HG03457 (cell line): Measurements from ENCODE around the gene ENTR1.

Source experiments
- ATAC-seq: cut with Tn5 transposase; IDR thresholded peaks from one replicate; pipeline ENCODE4 v1.9.1; 2021; ENCODE audit warnings: moderate number of reproducible peaks; ENCODE audit not compliant: unreplicated experiment

Gene ENTR1

DNA sequence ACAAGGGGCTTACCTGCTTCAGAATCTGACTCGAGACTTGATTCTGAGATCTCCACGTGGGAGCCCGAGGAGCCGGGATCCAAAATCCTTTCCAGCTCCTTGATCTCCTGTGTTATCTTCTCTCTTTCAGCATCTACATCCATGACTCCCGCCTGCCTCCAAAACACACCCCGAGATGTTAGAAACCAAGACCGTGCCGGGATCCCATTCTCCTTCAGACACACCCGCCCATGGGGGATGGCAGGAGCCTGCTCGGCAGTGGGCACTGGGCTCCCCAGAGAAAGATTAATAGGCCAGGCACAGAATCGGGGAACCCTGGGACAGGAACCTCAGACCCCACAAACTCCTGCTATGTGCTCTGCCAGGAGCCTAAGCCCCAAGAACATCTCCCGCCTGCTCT, 12.1 kb downstream of the ENTR1 start:
- ATAC-seq: no peak

- no peak for ATAC-seq
Measured at GRCh38 chr9:136397643-136398042, 12.8 kb downstream of the ENTR1 start.

DNA sequence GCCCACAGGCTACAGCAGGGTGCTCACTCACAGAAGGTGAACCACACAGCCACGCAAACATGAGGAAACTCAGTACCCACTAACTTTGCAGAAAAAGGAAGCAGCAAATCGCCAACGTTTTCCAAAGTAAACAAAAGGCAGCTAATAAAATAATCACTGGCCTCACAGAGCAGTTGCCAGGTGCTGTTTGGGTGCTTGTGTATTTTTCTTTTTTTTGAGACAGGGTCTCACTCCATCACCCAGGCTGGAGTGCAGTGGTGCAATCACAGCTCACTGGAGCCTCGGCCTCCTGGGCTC, 14.2 kb downstream of the ENTR1 start:
- ATAC-seq: no peak

DNA sequence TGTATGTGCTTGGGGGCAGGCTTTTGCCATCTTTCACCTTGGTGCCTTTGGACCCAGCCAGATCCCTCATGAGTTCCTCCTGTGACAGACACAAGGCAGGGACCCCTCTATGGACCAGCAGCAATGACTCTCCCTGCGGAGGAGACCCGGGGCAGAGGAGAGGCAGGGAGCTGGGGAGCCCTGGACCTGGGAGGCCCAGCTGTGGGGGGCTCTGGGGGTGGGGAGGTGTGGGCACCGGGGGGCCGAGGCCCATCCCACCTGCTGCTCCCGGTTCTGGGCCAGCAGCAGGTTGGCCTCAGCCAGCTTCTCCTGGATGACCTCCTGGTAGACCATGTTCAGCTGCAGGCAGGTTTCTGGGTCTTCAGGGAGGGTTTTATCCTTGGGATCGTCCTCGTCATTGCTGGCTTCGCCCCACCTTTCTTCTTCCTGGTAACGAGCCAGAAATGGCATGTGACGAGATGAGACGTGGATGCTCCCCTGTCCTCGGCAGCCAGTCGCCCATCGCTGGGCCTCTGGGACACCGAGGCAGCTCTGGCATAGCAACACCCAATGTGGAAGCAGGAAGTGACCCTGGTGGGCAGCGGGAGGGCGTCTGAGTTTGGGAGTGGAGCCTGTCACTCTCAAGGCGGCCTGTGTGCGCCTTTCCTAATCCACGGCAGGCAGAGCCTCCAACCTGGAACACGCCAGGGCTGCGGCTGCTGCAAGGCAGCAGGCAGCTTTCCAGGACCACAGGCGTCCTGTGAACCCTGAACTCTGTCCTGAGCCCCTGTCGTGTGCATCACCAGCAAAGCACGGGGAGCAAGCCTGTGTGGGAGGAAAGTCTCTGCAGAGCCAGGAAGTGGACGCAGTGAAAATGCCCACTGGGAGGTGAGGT, 14.8 kb downstream of the ENTR1 start:
- no peak for ATAC-seq

GRCh38 chr9:136395020-136395340, 15.4 kb downstream of the ENTR1 start:
- ATAC-seq: no peak

DNA sequence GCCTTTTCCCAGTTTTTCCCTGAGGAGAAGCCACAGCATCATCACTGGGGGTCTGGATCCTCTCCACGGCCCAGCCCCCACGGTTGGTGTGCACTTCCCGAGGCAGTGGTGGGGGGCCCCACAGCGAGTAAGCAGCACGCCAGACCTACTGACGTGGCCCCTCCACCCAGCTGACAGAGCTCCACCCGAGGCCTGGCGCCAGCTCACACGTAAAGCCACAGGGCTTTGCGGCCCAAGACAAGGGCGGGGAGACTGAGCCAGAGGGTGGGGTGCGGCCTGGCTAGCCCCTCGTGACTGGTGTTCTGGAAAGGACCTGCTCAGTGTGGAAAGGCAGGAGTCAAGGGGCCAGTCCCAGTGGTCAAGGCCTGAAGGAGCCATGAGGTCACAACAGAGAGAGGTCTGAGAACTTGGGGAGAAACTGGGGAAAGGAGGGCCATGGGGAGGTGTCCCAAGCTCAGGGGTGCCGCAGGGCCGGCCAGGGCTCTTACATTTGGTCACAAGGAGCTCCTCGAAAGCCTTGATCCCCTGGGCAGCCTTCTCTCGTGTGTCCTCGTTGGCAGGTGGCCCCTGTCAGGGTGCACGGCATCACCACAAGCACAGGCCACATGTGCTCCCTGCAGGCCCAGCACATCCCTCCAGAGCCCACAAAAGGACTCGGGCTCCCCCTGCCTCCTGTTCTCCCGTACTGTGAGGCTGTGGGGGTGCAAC, 15.9 kb downstream of the ENTR1 start:
- no peak for ATAC-seq

- no peak for ATAC-seq
Measured at GRCh38 chr9:136393531-136393930, 16.9 kb downstream of the ENTR1 start.

GRCh38 chr9:136392538-136393449, 17.6 kb downstream of the ENTR1 start:
- ATAC-seq: no peak

DNA sequence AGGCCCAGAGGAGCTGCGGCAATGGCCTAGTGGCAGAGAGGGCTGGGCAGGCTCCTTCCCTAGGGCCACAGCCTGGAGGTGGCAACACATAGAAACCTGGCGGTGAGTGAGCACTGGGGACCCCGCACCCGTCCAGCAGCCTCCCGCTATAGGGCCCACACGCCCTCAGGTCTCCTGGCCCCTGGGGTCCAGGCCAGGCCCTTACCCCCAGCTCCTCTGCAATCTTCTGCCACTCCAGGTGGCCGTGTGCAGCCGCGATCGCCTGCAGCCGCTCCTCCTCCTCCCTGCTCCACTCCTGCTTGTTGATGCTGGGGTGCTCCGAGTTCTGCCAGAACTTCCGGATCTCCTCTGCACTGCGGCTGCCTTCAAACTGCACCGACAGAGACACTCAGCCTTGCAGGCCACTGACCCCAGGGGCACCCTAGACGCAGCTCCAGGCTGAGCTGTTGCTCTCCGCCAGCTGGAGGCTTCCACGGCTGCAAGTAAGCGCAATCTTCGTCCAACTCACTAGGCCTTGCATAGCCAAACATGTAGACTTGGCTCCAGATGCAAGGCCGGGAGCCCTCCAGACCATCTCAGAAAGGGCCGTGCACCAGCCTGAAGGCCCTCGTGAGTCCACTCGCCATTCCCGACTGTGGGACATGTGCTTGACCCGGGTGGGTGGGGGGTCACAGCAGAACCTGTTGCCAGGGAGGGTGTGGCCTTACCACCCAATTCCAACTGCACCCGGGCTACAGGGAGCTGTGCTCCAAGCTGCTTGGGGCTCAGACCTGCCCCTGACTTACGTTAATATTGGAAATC, 18.5 kb downstream of the ENTR1 start:
- ATAC-seq: no peak

GRCh38 chr9:136389396-136389795, 21.0 kb downstream of the ENTR1 start:
- ATAC-seq: no peak

DNA sequence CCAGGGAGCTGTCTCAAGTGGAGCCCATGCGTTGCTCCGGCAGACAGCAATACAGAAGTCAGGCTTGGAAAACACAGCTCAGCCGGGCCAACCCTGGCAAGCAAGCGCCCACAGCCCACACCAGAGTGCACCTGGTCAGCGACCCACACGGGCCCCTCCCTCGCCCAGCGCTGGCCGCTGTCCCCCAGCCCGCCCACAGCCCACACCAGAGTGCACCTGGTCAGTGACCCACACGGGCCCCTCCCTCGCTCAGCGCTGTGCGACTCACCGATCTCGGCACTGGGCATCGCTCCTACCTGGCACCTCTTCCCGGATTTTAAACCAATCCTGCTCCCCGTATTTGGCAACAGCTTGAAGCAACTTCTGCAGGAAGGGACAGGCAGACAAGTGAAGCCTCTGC, 23.2 kb downstream of the ENTR1 start:
- ATAC-seq: no peak

DNA sequence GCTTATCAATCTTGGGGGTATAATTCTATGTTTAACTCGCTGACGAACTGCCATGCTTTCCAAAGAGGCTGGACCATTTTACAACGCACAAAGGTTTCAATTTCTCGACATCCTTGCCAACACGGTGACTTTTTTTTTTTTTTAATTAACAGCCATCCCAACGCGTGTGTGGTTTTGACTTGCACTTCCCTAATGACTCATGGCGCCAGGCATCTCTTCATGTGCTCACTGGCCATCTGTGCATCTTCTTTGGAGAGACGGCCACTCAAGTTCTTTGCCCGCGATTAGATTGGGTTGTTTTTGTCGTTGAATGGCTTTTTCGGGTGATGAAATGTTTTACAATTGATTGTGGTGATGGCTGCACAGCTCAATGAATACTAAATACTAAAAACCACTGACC, 24.4 kb downstream of the ENTR1 start:
- ATAC-seq: no peak

- no peak for ATAC-seq
Measured at GRCh38 chr9:136385015-136385414, 25.4 kb downstream of the ENTR1 start.

- ATAC-seq: no peak
Measured at GRCh38 chr9:136383436-136383835, 27.0 kb downstream of the ENTR1 start.

DNA sequence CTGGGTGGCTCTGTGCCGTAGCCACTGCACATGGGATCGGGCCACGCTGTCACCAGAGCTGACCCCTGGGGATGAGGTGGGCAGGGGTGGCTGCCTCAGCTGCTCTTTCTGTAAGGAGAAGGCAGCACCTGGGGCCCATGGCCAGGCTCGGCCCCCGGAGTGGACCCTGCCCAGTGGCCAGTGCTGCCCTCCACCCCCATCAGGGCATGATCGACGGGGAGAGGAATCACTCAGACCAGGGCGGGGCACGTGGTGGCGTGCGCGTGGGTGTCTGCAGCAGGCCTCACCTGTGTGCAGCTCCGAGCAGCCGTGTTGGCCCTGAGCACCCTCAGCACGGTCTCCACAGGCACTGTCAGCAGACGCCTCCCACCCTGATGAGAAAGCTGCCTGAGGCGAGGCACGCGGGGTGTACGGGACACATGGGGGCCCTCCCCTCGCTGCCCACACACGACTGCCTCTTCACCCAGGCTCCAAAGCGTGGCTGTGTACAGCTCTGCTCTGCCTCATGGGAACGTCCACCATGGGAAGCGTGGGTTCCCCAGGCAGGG, 28.4 kb downstream of the ENTR1 start:
- no peak for ATAC-seq

DNA sequence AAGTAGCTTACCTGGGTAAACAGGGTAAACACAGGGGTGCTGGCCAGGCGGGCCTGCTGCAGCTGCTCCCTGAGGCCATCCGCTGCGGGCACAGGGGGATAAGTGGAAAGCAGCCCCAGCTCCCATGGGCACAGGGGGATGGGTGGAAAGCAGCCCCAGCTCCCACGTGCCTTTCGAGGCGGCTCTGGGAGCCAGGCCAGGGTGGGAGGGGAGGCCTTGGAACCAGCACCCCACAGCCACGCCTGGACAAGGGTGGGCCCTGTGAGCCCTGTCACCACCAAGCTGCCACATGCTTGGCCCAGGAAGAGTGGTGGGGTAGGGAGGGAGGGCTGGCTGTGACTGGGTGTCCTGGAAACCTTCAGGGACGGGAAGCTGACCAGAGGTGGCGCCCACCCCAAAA, 29.1 kb downstream of the ENTR1 start:
- ATAC-seq: no peak

DNA sequence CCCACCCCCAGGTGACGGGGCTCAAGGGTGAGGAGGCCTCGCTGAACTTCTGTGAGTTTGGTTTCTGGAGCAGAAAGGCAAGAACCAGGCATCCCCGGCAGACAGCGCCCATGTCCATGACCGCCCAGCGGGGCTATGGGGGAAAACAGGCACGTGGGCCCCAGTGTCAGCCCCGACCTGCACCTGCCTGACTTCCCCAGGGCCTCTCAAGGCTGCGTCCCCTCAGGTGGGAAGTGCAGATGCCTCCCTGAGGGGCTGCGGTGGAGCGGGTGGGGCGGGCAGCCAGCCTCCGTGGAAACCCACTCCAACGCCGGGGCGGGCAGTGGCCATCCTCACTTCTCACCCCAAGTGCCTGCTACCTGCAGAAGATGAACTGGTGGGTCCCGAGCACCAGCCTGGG, 30.0 kb downstream of the ENTR1 start:
- no peak for ATAC-seq

- ATAC-seq: no peak
Measured at GRCh38 chr9:136379891-136380290, 30.5 kb downstream of the ENTR1 start.

DNA sequence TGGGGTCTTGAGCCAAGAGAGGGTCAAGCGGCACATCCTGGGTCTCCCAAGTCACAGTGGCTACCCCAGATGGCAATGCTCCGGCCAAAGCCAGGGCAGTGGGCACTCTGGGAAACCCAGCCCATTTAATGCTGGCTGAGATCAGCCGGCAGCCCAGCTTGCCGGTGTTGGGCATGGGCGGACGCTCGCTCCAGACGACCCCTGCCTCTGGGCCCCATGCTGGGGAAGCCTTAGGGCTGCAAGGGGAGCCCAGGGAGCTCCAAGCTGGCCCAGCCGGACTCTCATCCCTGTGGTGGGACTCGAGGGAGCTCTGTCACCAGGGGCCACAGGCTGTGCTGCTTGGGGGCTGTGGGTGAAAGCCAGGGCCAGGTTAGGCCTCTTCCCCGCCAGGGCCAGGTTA, 31.0 kb downstream of the ENTR1 start:
- ATAC-seq: no peak

DNA sequence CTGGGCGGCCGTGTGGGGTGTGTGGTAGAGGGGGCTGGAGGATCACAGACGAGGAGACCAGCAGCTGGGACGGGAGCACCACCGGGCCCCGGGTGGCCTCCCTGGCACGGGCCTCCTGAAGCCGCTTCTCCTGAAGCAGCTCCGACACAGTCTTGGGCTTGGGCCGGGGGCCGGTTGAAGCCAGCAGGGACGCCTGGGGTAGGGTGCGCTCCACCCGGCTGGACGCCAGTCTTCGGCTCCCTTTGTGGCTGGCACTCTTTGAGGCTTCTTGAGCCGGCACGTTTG, 31.5 kb downstream of the ENTR1 start:
- ATAC-seq: no peak
